Parathyroid adenoma (tissue), 2 donors: ENCODE data around the gene SKOR2.

Experiments used
- H2AFZ ChIP-seq: fragments of 300-600 bp; sonication (generic); one replicate; pipeline ENCODE4 v1.7.0; 2017; ENCODE audit warnings: antibody characterized with exemption, mild to moderate bottlenecking
- H3K27ac ChIP-seq: fragments of 300-600 bp; sonication (generic); one replicate; pipeline ENCODE4 v1.7.0; 2017
- H3K27me3 ChIP-seq: fragments of 300-600 bp; sonication (generic); one replicate; pipeline ENCODE4 v1.7.0; 2017; ENCODE audit warnings: low read length; ENCODE audit not compliant: control insufficient read depth, insufficient read depth
- H3K36me3 ChIP-seq: fragments of 300-600 bp; sonication (generic); one replicate; pipeline ENCODE4 v1.7.0; 2017; ENCODE audit warnings: low read length; ENCODE audit not compliant: control insufficient read depth, insufficient read depth
- H3K4me1 ChIP-seq: fragments of 300-600 bp; sonication (generic); one replicate; pipeline ENCODE4 v1.7.0; 2017; ENCODE audit warnings: control low read depth
- H3K4me2 ChIP-seq: fragments of 300-600 bp; sonication (generic); one replicate; pipeline ENCODE4 v1.7.0; 2017; ENCODE audit warnings: low read length
- H3K4me3 ChIP-seq: fragments of 300-600 bp; sonication (generic); one replicate; pipeline ENCODE4 v1.7.0; 2017; ENCODE audit warnings: low read depth, low read length
- H3K79me2 ChIP-seq: fragments of 300-600 bp; sonication (generic); one replicate; pipeline ENCODE4 v1.7.0; 2017; ENCODE audit warnings: control low read depth
- H3K9ac ChIP-seq: fragments of 300-600 bp; sonication (generic); one replicate; pipeline ENCODE4 v1.7.0; 2017; ENCODE audit warnings: mild to moderate bottlenecking
- H3K9me3 ChIP-seq: fragments of 300-600 bp; sonication (generic); one replicate; pipeline ENCODE4 v1.7.0; 2017; ENCODE audit warnings: low read length; ENCODE audit not compliant: control insufficient read depth
- CTCF ChIP-seq: fragments of 300-600 bp; sonication (generic); IDR thresholded peaks from one replicate; pipeline ENCODE4 v1.7.0; 2017; ENCODE audit warnings: antibody characterized with exemption, mild to moderate bottlenecking
- donor health status: primary hyperparathyroidism.

SKOR2 gene

GRCh38 chr18:47283476-47283875, 32.0 kb upstream of the SKOR2 start:
- Histone ChIP-seq H3K79me2 (no peaks in the 10 kb centered on the region), H3K27ac (no peak overlapping the region), H3K4me1 (no peaks in the 10 kb centered on the region), H3K9me3 (no peaks in the 10 kb centered on the region), H3K4me2 (no peak overlapping the region), H3K4me3 (no peak overlapping the region), H3K36me3 (no peaks in the 10 kb centered on the region), H2AFZ (no peak overlapping the region), H3K9ac (no peak overlapping the region), H3K27me3 (no peaks in the 10 kb centered on the region)
- no peak for TF ChIP-seq CTCF

GRCh38 chr18:47280121-47280520, 28.7 kb upstream of the SKOR2 start:
- H3K4me3 ChIP-seq = no peak overlapping the region

DNA sequence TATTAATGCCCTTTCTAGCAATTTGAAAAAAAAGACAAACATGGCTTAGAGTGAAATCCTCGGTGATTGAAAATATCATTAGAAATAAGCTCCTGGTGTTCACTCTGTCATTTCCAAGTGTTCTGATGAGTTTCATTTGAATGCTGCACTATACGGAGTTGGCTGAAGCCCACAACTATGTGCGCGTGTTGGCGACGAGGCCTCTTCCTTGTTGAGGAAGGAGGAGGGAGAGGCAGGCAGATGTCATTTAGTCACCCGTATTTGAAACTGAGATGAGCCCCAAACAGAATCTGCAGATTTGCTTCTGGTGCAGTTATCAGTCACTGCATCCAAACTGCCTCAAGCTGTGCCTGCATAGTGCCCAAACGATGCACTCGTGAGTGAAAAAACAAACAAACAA, 23.5 kb upstream of the SKOR2 start:
- H3K4me2 ChIP-seq = no peak overlapping the region
- TF ChIP-seq CTCF = no peak
- no peak overlapping the region for H3K4me3 ChIP-seq
- H3K9me3 ChIP-seq = no peaks in the 10 kb centered on the region
- no peaks in the 10 kb centered on the region for H3K36me3 ChIP-seq
- no peak overlapping the region for H3K27ac ChIP-seq
- H3K79me2 ChIP-seq = no peaks in the 10 kb centered on the region
- H3K9ac ChIP-seq = no peak overlapping the region
- no peaks in the 10 kb centered on the region for H3K4me1 ChIP-seq
- H3K27me3 ChIP-seq = no peaks in the 10 kb centered on the region
- no peak overlapping the region for H2AFZ ChIP-seq

More at GRCh38 chr18:47280121-47280520, 28.7 kb upstream of the SKOR2 start:
- H3K9me3 ChIP-seq = no peaks in the 10 kb centered on the region
- H3K36me3 ChIP-seq = no peaks in the 10 kb centered on the region
- H3K4me2 ChIP-seq = no peak overlapping the region
- H3K9ac ChIP-seq = no peak overlapping the region
- no peak overlapping the region for H3K27ac ChIP-seq
- no peaks in the 10 kb centered on the region for H3K79me2 ChIP-seq
- no peaks in the 10 kb centered on the region for H3K4me1 ChIP-seq
- H2AFZ ChIP-seq = no peak overlapping the region
- no peak for TF ChIP-seq CTCF
- H3K27me3 ChIP-seq = no peaks in the 10 kb centered on the region

- H3K27me3 ChIP-seq = peaks cover 16% of the 10 kb centered on the region
- H3K4me1 ChIP-seq = peaks cover 3% of the 10 kb centered on the region
- H3K27ac ChIP-seq = no peak overlapping the region
- H3K9ac ChIP-seq = no peak overlapping the region
- no peak overlapping the region for H3K4me3 ChIP-seq
- no peaks in the 10 kb centered on the region for H3K79me2 ChIP-seq
- no peaks in the 10 kb centered on the region for H3K36me3 ChIP-seq
- TF ChIP-seq CTCF = no peak
- H3K4me2 ChIP-seq = no peak overlapping the region
- H2AFZ ChIP-seq = no peak overlapping the region
- H3K9me3 ChIP-seq = no peaks in the 10 kb centered on the region
Measured at GRCh38 chr18:47265197-47265596, 13.7 kb upstream of the SKOR2 start.

GRCh38 chr18:47264308-47264700, 12.8 kb upstream of the SKOR2 start:
- no peaks in the 10 kb centered on the region for H3K36me3 ChIP-seq
- no peak overlapping the region for H3K9ac ChIP-seq
- H3K79me2 ChIP-seq = no peaks in the 10 kb centered on the region
- no peak overlapping the region for H3K27ac ChIP-seq
- no peak overlapping the region for H3K4me3 ChIP-seq
- peaks cover 3% of the 10 kb centered on the region for H3K4me1 ChIP-seq
- H2AFZ ChIP-seq = no peak overlapping the region
- H3K27me3 ChIP-seq = peaks cover 16% of the 10 kb centered on the region
- TF ChIP-seq CTCF = no peak
- no peaks in the 10 kb centered on the region for H3K9me3 ChIP-seq
- no peak overlapping the region for H3K4me2 ChIP-seq
